HepG2 (cell line): ENCODE data around the gene IL11RA. TPM values are rescaled to one million over a fixed set of nuclear protein-coding genes. Genes with fewer than 3 reads are reported as not detected.

Experiments used
- ATAC-seq: fragments of 200-7000 bp; cut with Tn5 transposase; 3 replicates; pipeline ENCODE4 v1.9.1; 2020; ENCODE audit warnings: mild to moderate bottlenecking, moderate library complexity
- BruUV-seq: library from RNA; stranded (reverse); fragments of 400-500 nt; replicated peaks from 2 replicates; lab custom pipeline; 2021; lab: Mats Ljungman, UMichigan
- CTCF ChIA-PET: fragments of 300-600 bp; formaldehyde crosslinking; extraction: SDS; loops from one replicate; lab custom pipeline; 2021; ENCODE audit warnings: low total read pairs, inconsistent platforms, low intra/inter-chr PET ratio; lab: Yijun Ruan, JAX
- POLR2A ChIA-PET: fragments of 350-600 bp; sonication (Branson Sonifier 250); formaldehyde crosslinking; loops from one replicate; lab custom pipeline; 2020; ENCODE audit warnings: antibody characterized with exemption, inconsistent platforms; lab: Yijun Ruan, JAX
- DNase-seq: peaks from one replicate; pipeline ENCODE4 v3.0.0-alpha.2; 2015; ENCODE audit warnings: low spot score
- FAIRE-seq: peaks from 3 replicates; lab custom pipeline; 2011; peaks lifted over from hg19 to GRCh38; lab: Jason Lieb, UNC
- H2AFZ ChIP-seq: one replicate; pipeline ENCODE4 v1.6.1; 2011; ENCODE audit warnings: low read length, inconsistent platforms
- H3K27ac ChIP-seq: fragments of 300-600 bp; 3 replicates; pipeline ENCODE4 v1.8.0; 2011; ENCODE audit warnings: mixed run types, mild to moderate bottlenecking, mixed read lengths, low read length, inconsistent platforms; ENCODE audit not compliant: insufficient read depth; ENCODE audit errors: extremely low read length
- H3K27me3 ChIP-seq, 2 experiments: fragments of 200-600 bp in 1 of 2; 2 replicates in 1 of 2; 3 replicates in 1 of 2; pipeline versions ENCODE4 v1.6.0 to v1.8.0; 2011; ENCODE audit warnings: low read length in 2 of 2, mild to moderate bottlenecking in 2 of 2, moderate library complexity in 2 of 2, inconsistent platforms in 1 of 2; ENCODE audit not compliant: insufficient read depth in 2 of 2, control insufficient read depth in 1 of 2
- H3K36me3 ChIP-seq, 2 experiments: fragments of 200-600 bp in 1 of 2; replicated peaks in 1 of 2; 2 replicates in 1 of 2; 3 replicates in 1 of 2; pipeline versions ENCODE4 v1.5.1 to v1.8.0; 2011; ENCODE audit warnings: low read length in 2 of 2, inconsistent platforms in 1 of 2; ENCODE audit not compliant: insufficient read depth in 2 of 2, control insufficient read depth in 1 of 2
- H3K4me1 ChIP-seq: 2 replicates; pipeline ENCODE4 v1.5.1; 2012; ENCODE audit warnings: low read length, inconsistent platforms; ENCODE audit not compliant: insufficient read depth
- H3K4me2 ChIP-seq: 2 replicates; pipeline ENCODE4 v1.6.0; 2011; ENCODE audit warnings: low read depth, low read length, inconsistent platforms
- H3K4me3 ChIP-seq, 3 experiments: fragments of 200-600 bp in 1 of 3; sonication (generic), shearing (Covaris generic) in 1 of 3; replicated peaks in 1 of 3; 2 replicates each; pipeline ENCODE4 v1.5.1; 2011 to 2016; ENCODE audit warnings: low read length in 3 of 3, inconsistent platforms in 2 of 3, low read depth in 2 of 3, mild to moderate bottlenecking in 2 of 3, control low read depth in 1 of 3, mixed read lengths in 1 of 3; ENCODE audit not compliant: insufficient read depth in 1 of 3
- H3K79me2 ChIP-seq: one replicate; pipeline ENCODE4 v1.6.1; 2011; ENCODE audit warnings: low read length, inconsistent platforms; ENCODE audit not compliant: insufficient read depth
- H3K9ac ChIP-seq: 2 replicates; pipeline ENCODE4 v1.6.0; 2011; ENCODE audit warnings: mild to moderate bottlenecking, low read depth, low read length, inconsistent platforms; ENCODE audit not compliant: insufficient read depth
- H3K9me3 ChIP-seq: 2 replicates; pipeline ENCODE4 v1.5.1; 2012; ENCODE audit warnings: mild to moderate bottlenecking, low read length
- H4K20me1 ChIP-seq: 2 replicates; pipeline ENCODE4 v1.6.0; 2011; ENCODE audit warnings: inconsistent platforms, mild to moderate bottlenecking, low read length, moderate library complexity; ENCODE audit not compliant: insufficient read depth
- ATF7 ChIP-seq, 2 experiments: fragments of 450-650 bp in 1 of 2; sonication (generic) in 1 of 2; formaldehyde crosslinking in 1 of 2; IDR thresholded peaks; 2 replicates each; pipeline versions ENCODE4 v1.4.0 to v1.6.1; 2016 to 2020; ENCODE audit warnings: antibody characterized with exemption in 1 of 2, mild to moderate bottlenecking in 1 of 2, missing genetic modification reagents in 1 of 2
- HOXD1 ChIP-seq: sonication (generic); formaldehyde crosslinking; IDR thresholded peaks from 2 replicates; pipeline ENCODE4 v1.5.0; 2020; ENCODE audit warnings: missing genetic modification reagents
- ZBTB42 ChIP-seq: sonication (generic); formaldehyde crosslinking; IDR thresholded peaks from 2 replicates; pipeline ENCODE4 v1.5.0; 2020; ENCODE audit warnings: mild to moderate bottlenecking, missing genetic modification reagents
- ZBTB7A ChIP-seq: sonication (generic); formaldehyde crosslinking; IDR thresholded peaks from 2 replicates; pipeline ENCODE4 v1.8.0; 2022; ENCODE audit warnings: mild to moderate bottlenecking, missing genetic modification reagents
- ZC3H13 ChIP-seq: sonication (generic); formaldehyde crosslinking; IDR thresholded peaks from 2 replicates; pipeline ENCODE4 v1.8.1; 2023; ENCODE audit warnings: mild to moderate bottlenecking, missing genetic modification reagents, moderate library complexity
- ZUFSP ChIP-seq: sonication (generic); formaldehyde crosslinking; IDR thresholded peaks from 2 replicates; pipeline ENCODE4 v1.9.0; 2021; ENCODE audit warnings: missing genetic modification reagents, mild to moderate bottlenecking, borderline replicate concordance
- WGBS: methylation state at CpG from one replicate; pipeline ENCODE4 v1.1.6; 2017; ENCODE audit warnings: low lambda C conversion rate; 5-methylcytosine and 5-hydroxymethylcytosine counted together
- in situ Hi-C: cut with HindIII; loops from 2 replicates; pipeline ENCODE4 v1.10.0; 2017; ENCODE audit warnings: low pct_unique_long_range_greater_than_20kb; ENCODE audit not compliant: extremely low pct_ligation_motif_present
- intact Hi-C: fragments of 100-400 bp; cut with micrococcal nuclease; formaldehyde crosslinking; loops from one replicate; pipeline ENCODE4 v1.10.0; 2022; ENCODE audit not compliant: unreplicated experiment
- polyA plus RNA-seq, 8 experiments: library from polyadenylated mRNA; depleted of rRNA in 3 of 8; stranded (reverse) in 7 of 8; unstranded in 1 of 8; fragments of >200 nt; fragmentation: Illumina TruSeq in 4 of 8; extraction: Trizol in 4 of 8; gene quantifications; 2 replicates each; pipeline versions ENCODE4 v1.2.1 to v1.2.3, GENCODE V29; 2011 to 2016; ENCODE audit warnings: low read depth in 4 of 8, missing spikeins in 1 of 8, mixed read lengths in 1 of 8; ENCODE audit not compliant: insufficient read depth in 1 of 8
- total RNA-seq, 5 experiments: library from RNA; depleted of rRNA; stranded (reverse); fragments of >200 nt; fragmentation: Illumina TruSeq; extraction: Trizol; gene quantifications; 2 replicates each; pipeline ENCODE4 v1.2.3, GENCODE V29; 2016; ENCODE audit warnings: low read depth in 1 of 5

IL11RA gene
- total and polyA plus RNA-seq, 2 of the 13 experiments (the other 11 are each of a cell fraction or from before 2014, with no cell fraction given), result 2.0 to 4.2 TPM

GRCh38 chr9:34693560-34693959 lies 41.6 kb downstream of the IL11RA start:
- no peak overlapping the region for H3K27ac ChIP-seq
- H3K36me3 ChIP-seq, result no peaks in the 10 kb centered on the region
- in situ Hi-C loops (no loop called here), intact Hi-C loops (no loop called here)
- H3K4me2 ChIP-seq, result no peak overlapping the region
- H3K9me3 ChIP-seq, result no peaks in the 10 kb centered on the region
- no peak overlapping the region for H3K4me3 ChIP-seq
- 21% methylated on average over 2 of the region's 2 CpGs for WGBS
- no peak overlapping the region for H3K9ac ChIP-seq
- CTCF ChIA-PET, result no interaction called here
- H3K27me3 ChIP-seq, result peaks cover 0 to 4% of the 10 kb centered on the region in 2 experiments; a peak in 1 of 5 replicates
- no TSS peak for BruUV-seq
- no peaks in the 10 kb centered on the region for H4K20me1 ChIP-seq
- ATAC-seq (no peak), FAIRE-seq (no peak), DNase-seq (no peak)
- no peaks in the 10 kb centered on the region for H3K79me2 ChIP-seq
- H3K4me1 ChIP-seq, result peaks cover 27% of the 10 kb centered on the region
- no peak overlapping the region for H2AFZ ChIP-seq
- POLR2A ChIA-PET, result no interaction called here
- no peak for TF ChIP-seq HOXD1
- TF ChIP-seq ZBTB42 (CRISPR knock-in tag), result no peak
- no peak for TF ChIP-seq ZUFSP (CRISPR knock-in tag)
- no peak for TF ChIP-seq ZC3H13 (CRISPR knock-in tag)

GRCh38 chr9:34694811-34695210 lies 42.8 kb downstream of the IL11RA start:
- BruUV-seq, result no TSS peak
- Histone ChIP-seq H3K27me3 (peaks cover 4 to 10% of the 10 kb centered on the region in 2 experiments; a peak in 3 of 5 replicates), H4K20me1 (no peaks in the 10 kb centered on the region), H3K36me3 (no peaks in the 10 kb centered on the region), H3K9ac (no peak overlapping the region), H3K4me3 (no peak overlapping the region), H3K4me2 (no peak overlapping the region), H3K9me3 (no peaks in the 10 kb centered on the region), H3K4me1 (peaks cover 14% of the 10 kb centered on the region), H2AFZ (no peak overlapping the region)
- ATAC-seq (no peak), FAIRE-seq (no peak)
- in situ Hi-C loops (no loop called here), intact Hi-C loops (no loop called here)
- 0 out of 2 replicates have a peak, but pooled peaks have one; percentile 51 for TF ChIP-seq ATF7 (IDR thresholded peaks at IDR 0.05)
- TF ChIP-seq ATF7 (CRISPR knock-in tag; IDR thresholded peaks at IDR 0.05), result no peak
- TF ChIP-seq ZBTB7A (CRISPR knock-in tag), result no peak
- TF ChIP-seq, all 625 proteins: peak for 1
- Histone ChIP-seq H3K27ac (no peak overlapping the region), H3K79me2 (no peaks in the 10 kb centered on the region)
- DNase-seq, result no peak
- ChIA-PET POLR2A (no interaction called here), CTCF (no interaction called here)
